K562 (cell line): Measurements from ENCODE around the gene EPHA2. TPM values are rescaled to one million over a fixed set of nuclear protein-coding genes. Genes with fewer than 3 reads are reported as not detected.
"Not testable (repeated sequence)": the region's sequence is repeated elsewhere in the genome, so short reads cannot be mapped to it uniquely, and the experiment has no call there.

Source experiments
- ATAC-seq: fragments of 200-7000 bp; cut with Tn5 transposase; 3 replicates; pipeline ENCODE4 v1.9.1; 2020; ENCODE audit warnings: moderate library complexity
- BruUV-seq: library from RNA; stranded (reverse); fragments of 400-500 nt; replicated peaks from 2 replicates; lab custom pipeline; 2021; lab: Mats Ljungman, UMichigan
- CTCF ChIA-PET: fragments of 300-600 bp; formaldehyde crosslinking; extraction: SDS; loops from one replicate; lab custom pipeline; 2021; ENCODE audit warnings: low intra/inter-chr PET ratio; lab: Yijun Ruan, JAX
- POLR2A ChIA-PET: fragments of 300-600, 350-650 bp; sonication (Branson Sonifier 250); formaldehyde crosslinking; extraction: SDS; loops from one replicate; lab custom pipeline; 2021; ENCODE audit warnings: antibody characterized with exemption, inconsistent platforms; lab: Yijun Ruan, JAX
- DNase-seq, 4 experiments: peaks; one replicate each; pipeline versions ENCODE4 v3.0.0 to v3.0.0-alpha.2; 2011 to 2018; ENCODE audit warnings: low spot score in 3 of 4, mixed read lengths in 3 of 4; ENCODE audit errors: extremely low read depth in 1 of 4
- FAIRE-seq: peaks from 2 replicates; lab custom pipeline; 2011; peaks lifted over from hg19 to GRCh38; lab: Jason Lieb, UNC
- H2AFZ ChIP-seq: 2 replicates; pipeline ENCODE4 v1.6.0; 2011; ENCODE audit warnings: low read depth, low read length, control low read depth, inconsistent platforms
- H3K27ac ChIP-seq: fragments of 200-600 bp; 3 replicates; pipeline ENCODE4 v1.8.0; 2011; ENCODE audit warnings: low read depth, mild to moderate bottlenecking, control low read depth, inconsistent platforms, low read length, moderate library complexity, mixed read lengths; ENCODE audit errors: extremely low read depth
- H3K27me3 ChIP-seq, 2 experiments: fragments of 300-600 bp in 1 of 2; 2 replicates in 1 of 2; 3 replicates in 1 of 2; pipeline versions ENCODE4 v1.6.0 to v1.8.0; 2011; ENCODE audit warnings: inconsistent platforms in 2 of 2, low read length in 2 of 2, mild to moderate bottlenecking in 1 of 2, mixed read lengths in 1 of 2, moderate library complexity in 1 of 2; ENCODE audit not compliant: control insufficient read depth in 2 of 2, insufficient read depth in 2 of 2
- H3K36me3 ChIP-seq: fragments of 300-600 bp; 3 replicates; pipeline ENCODE4 v1.8.0; 2011; ENCODE audit warnings: mild to moderate bottlenecking, low read length, inconsistent platforms; ENCODE audit not compliant: control insufficient read depth, insufficient read depth
- H3K4me1 ChIP-seq, 2 experiments: fragments of 200-600 bp in 1 of 2; replicated peaks in 1 of 2; 2 replicates in 1 of 2; 3 replicates in 1 of 2; pipeline versions ENCODE4 v1.5.1 to v1.8.0; 2011; ENCODE audit warnings: inconsistent platforms in 2 of 2, low read length in 2 of 2, mild to moderate bottlenecking in 1 of 2, mixed read lengths in 1 of 2, moderate library complexity in 1 of 2; ENCODE audit not compliant: control insufficient read depth in 2 of 2, insufficient read depth in 2 of 2
- H3K4me2 ChIP-seq: 2 replicates; pipeline ENCODE4 v1.6.1; 2011; ENCODE audit warnings: low read length, control low read depth, inconsistent platforms, mixed read lengths; ENCODE audit not compliant: insufficient read depth
- H3K4me3 ChIP-seq: fragments of 200-600 bp; sonication (generic), shearing (Covaris generic); 2 replicates; pipeline ENCODE4 v1.5.1; 2016; ENCODE audit warnings: control low read depth, inconsistent platforms
- H3K79me2 ChIP-seq: fragments of 200-600 bp; 3 replicates; pipeline ENCODE4 v1.8.0; 2011; ENCODE audit warnings: low read length, inconsistent platforms; ENCODE audit not compliant: control insufficient read depth, insufficient read depth
- H3K9ac ChIP-seq, 2 experiments: 2 replicates each; pipeline versions ENCODE4 v1.6.0 to v1.6.1; 2011; ENCODE audit warnings: low read depth in 2 of 2, low read length in 2 of 2, control low read depth in 1 of 2, inconsistent platforms in 1 of 2, mild to moderate bottlenecking in 1 of 2, mixed read lengths in 1 of 2; ENCODE audit not compliant: insufficient read depth in 1 of 2
- H3K9me1 ChIP-seq: one replicate; pipeline ENCODE4 v1.6.0; 2011; ENCODE audit warnings: inconsistent platforms, mild to moderate bottlenecking, low read length, moderate library complexity; ENCODE audit not compliant: control insufficient read depth, insufficient read depth
- H3K9me3 ChIP-seq: replicated peaks from 2 replicates; pipeline ENCODE4 v1.5.1; 2011; ENCODE audit warnings: low read depth, low read length, inconsistent platforms; ENCODE audit not compliant: control insufficient read depth, insufficient read depth
- H4K20me1 ChIP-seq: replicated peaks from 2 replicates; pipeline ENCODE4 v1.6.1; 2011; ENCODE audit warnings: low read length, inconsistent platforms, mixed read lengths; ENCODE audit not compliant: control insufficient read depth, insufficient read depth
- HLTF ChIP-seq: fragments of 450-650 bp; IDR thresholded peaks from 2 replicates; pipeline ENCODE4 v1.6.1; 2016
- SAP30 ChIP-seq: fragments of 200-600 bp; sonication (generic); IDR thresholded peaks from 2 replicates; pipeline ENCODE4 v1.6.1; 2012; ENCODE audit warnings: borderline replicate concordance, low read depth, mild to moderate bottlenecking, moderate library complexity, low read length, control low read depth, inconsistent platforms; ENCODE audit not compliant: insufficient read depth, poor library complexity, severe bottlenecking
- ZFP36 ChIP-seq: fragments of 150-350 bp; IDR thresholded peaks from 2 replicates; pipeline ENCODE4 v1.6.1; 2018; ENCODE audit warnings: low read length, low read depth; ENCODE audit not compliant: partially characterized antibody
- ZNF695 ChIP-seq: fragments of 450-650 bp; formaldehyde crosslinking; IDR thresholded peaks from 2 replicates; pipeline ENCODE4 v1.4.0; 2020; ENCODE audit warnings: mild to moderate bottlenecking, moderate library complexity
- WGBS: fragments of 100-300 bp; shearing (Covaris generic); methylation state at CpG from one replicate; pipeline ENCODE4 v1.1.6; 2016; ENCODE audit warnings: low coverage, mixed read lengths; ENCODE audit not compliant: insufficient coverage; ENCODE audit errors: missing lambda C conversion rate; 5-methylcytosine and 5-hydroxymethylcytosine counted together
- in situ Hi-C: fragments of 300-500 bp; cut with MboI; formaldehyde crosslinking; loops from 4 replicates; pipeline ENCODE4 v1.15.0; 2018; ENCODE audit warnings: inconsistent platforms, mixed read lengths
- intact Hi-C: fragments of 100-400 bp; cut with micrococcal nuclease; formaldehyde crosslinking; loops from 2 replicates; pipeline ENCODE4 v1.14.2; 2022
- polyA plus RNA-seq, 8 experiments: library from polyadenylated mRNA; depleted of rRNA in 4 of 8; stranded (reverse) in 5 of 8; unstranded in 3 of 8; fragments of >200 nt; fragmentation: Nextera tagmentation in 2 of 8; fragmentation: Illumina TruSeq in 1 of 8; extraction: Ambion mirVana in 2 of 8; extraction: Trizol in 1 of 8; gene quantifications; 2 replicates each; pipeline versions ENCODE4 v1.2.1 to v1.2.3, GENCODE V29; 2011 to 2014; ENCODE audit warnings: inconsistent platforms in 1 of 8, missing spikeins in 1 of 8
- total RNA-seq, 7 experiments: library from RNA; depleted of rRNA in 6 of 7; stranded (reverse); fragments of >200 nt in 6 of 7; fragmentation: Illumina TruSeq in 2 of 7; extraction: Trizol in 2 of 7; gene quantifications; 2 replicates each; pipeline versions ENCODE4 v1.2.1 to v1.2.3, GENCODE V29; 2011 to 2021; ENCODE audit warnings: low replicate concordance in 1 of 7
- TF ChIP-seq, protein P1 (sequence below): sonication (generic); formaldehyde crosslinking; IDR thresholded peaks from 2 replicates; pipeline ENCODE4 v1.9.0; 2022; ENCODE audit warnings: mild to moderate bottlenecking, missing genetic modification reagents

The EPHA2 gene
- total and polyA plus RNA-seq, 9 of the 15 experiments (the other 6 are each of a cell fraction or from before 2014, with no cell fraction given), result 0.04 to 0.40 (median 0.07) TPM; not detected in 4

DNA sequence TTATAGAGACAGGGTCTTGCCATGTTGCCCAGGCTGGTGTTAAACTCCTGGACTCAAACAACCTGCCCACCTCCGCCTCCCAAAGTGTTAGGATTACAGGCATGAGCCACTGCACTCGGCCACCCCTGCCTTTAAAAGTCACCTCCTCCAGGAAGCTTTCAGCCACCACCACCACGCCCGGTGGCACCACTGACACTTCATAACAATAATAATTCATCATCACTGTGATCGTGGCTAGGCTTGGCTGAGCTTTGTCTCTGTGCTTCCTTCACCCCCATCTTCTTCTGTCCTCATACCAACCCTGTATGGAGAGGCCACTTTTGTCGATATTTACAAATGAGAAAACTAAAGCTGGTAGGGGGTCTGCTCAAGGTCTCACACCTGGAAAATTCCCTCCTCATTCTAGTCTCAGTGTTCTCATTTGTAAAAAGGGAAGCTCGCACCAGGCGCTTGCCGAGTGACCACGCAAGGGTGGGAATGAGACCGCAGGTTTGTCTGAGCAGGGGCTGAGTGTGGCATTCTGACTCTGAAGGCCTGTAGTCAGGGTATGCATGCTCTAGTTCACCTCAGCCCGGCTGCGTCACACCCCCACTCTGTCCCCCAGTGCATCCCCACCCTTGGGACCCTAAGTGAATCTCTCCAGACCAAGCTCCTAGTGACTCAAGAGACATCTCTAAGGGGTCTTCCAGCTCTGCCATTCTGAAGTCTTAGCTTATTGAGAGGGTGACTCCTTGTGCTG is 12.9 kb upstream of the EPHA2 start:
- H2AFZ ChIP-seq, result peak overlapping the region; percentile 5; the same call in 1 of the 2 replicates
- TF ChIP-seq HLTF (no peak), ZNF695 (CRISPR knock-in tag) (no peak), ZFP36 (peak; percentile 71), SAP30 (no peak)
- TF ChIP-seq, protein P1, sequence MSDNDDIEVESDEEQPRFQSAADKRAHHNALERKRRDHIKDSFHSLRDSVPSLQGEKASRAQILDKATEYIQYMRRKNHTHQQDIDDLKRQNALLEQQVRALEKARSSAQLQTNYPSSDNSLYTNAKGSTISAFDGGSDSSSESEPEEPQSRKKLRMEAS (CRISPR knock-in tag), result peak; percentile 18; the same call in 1 of the 2 replicates
- TF ChIP-seq, all 486 proteins: peak for 2
- POLR2A ChIA-PET, result interaction anchor here (0.5 to 1.3 kb wide), 5 partner anchors 9 to 276 kb away, joined by 3 to 4 read pairs (median 3); no protein-coding TSS in a partner anchor
- intact Hi-C loops, result no loop called here
- no peaks in the 10 kb centered on the region for H3K27me3 ChIP-seq
- H3K4me1 ChIP-seq, result peaks cover 39 to 58% of the 10 kb centered on the region in 2 experiments
- in situ Hi-C loops, result no loop called here
- peak overlapping the region in 1 of 2 experiments; percentile 58; a peak in 1 of 4 replicates for H3K9ac ChIP-seq
- DNase-seq (no peak), ATAC-seq (no peak), FAIRE-seq (no peak)
- H3K4me3 ChIP-seq, result no peak overlapping the region
- no peaks in the 10 kb centered on the region for H3K9me3 ChIP-seq
- no TSS peak for BruUV-seq
- no peaks in the 10 kb centered on the region for H3K79me2 ChIP-seq
- no peak overlapping the region for H3K4me2 ChIP-seq
- H3K9me1 ChIP-seq, result no peaks in the 10 kb centered on the region
- H4K20me1 ChIP-seq, result no peaks in the 10 kb centered on the region
- no peak overlapping the region for H3K27ac ChIP-seq
- H3K36me3 ChIP-seq, result no peaks in the 10 kb centered on the region
- CTCF ChIA-PET, result no interaction called here
- WGBS, result 59% methylated on average over 12 of the region's 13 CpGs

DNA sequence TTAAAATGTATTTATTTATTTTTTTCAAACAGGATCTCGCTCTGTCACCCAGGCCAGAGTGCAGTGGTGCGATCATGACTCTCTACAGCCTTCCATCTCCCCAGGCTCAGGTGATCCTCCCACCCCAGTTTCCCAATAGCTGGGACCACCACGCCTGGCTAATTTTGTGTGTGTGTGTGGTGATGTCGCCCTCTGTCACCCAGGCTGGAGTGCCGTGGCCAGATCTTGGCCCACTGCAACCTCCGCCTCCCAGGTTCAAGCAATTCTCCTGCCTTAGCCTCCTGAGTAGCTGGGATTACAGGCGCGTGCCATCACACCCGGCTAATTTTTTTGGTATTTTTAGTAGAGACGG is 12.3 kb upstream of the EPHA2 start:
- FAIRE-seq, ATAC-seq, H3K9me1 ChIP-seq, H3K9me3 ChIP-seq, in situ Hi-C loops, BruUV-seq, CTCF ChIA-PET, H3K27me3 ChIP-seq, H3K27ac ChIP-seq, DNase-seq, intact Hi-C loops, H3K4me3 ChIP-seq, H4K20me1 ChIP-seq, H3K79me2 ChIP-seq, H3K36me3 ChIP-seq, H3K9ac ChIP-seq: not testable (repeated sequence)
- POLR2A ChIA-PET, result interaction anchor here (1.2 to 1.3 kb wide), 4 partner anchors 10 to 101 kb away, joined by 3 to 4 read pairs (median 4); no protein-coding TSS in a partner anchor
- Histone ChIP-seq H3K4me1 (peaks cover 34 to 57% of the 10 kb centered on the region in 2 experiments), H3K4me2 (peak overlapping the region; percentile 77), H2AFZ (peak overlapping the region; percentile 4; the same call in 1 of the 2 replicates)
- WGBS, result 34% methylated on average over 10 of the region's 10 CpGs
